ENCODE results near the gene PLCB1. TPM values are rescaled to one million over a fixed set of nuclear protein-coding genes. Genes with fewer than 3 reads are reported as not detected.

The PLCB1 gene
- total RNA-seq, 1 donor from 2014 or later: 10.8 TPM

DNA sequence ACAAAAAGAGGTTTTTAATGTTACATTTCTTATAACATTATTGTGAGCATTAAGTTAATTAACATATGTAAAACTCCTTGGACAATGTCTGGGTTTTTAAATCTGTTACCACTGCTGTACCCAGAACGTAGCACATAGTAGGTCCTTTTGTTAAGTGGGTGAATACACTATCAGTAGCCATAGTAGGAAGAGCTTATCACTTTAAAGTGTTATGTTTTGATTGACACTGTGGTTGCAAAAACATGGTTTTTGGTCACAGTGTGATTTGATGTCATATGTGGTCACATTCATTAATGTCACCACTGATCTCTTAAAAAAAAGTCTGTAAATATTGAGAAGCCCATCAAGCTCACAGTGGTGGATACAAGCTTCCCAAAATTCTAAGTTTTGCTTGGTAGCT lies 160.7 kb downstream of the PLCB1 start:
- no peak overlapping the region for H3K27ac Mint-ChIP-seq (ENCODE audit: unreplicated experiment)
- DNase-seq (ENCODE audit: low spot score): no peak
- H3K4me1 Mint-ChIP-seq (ENCODE audit: low read depth): peaks cover 8% of the 10 kb centered on the region
- no peak overlapping the region for H3K4me3 Mint-ChIP-seq (ENCODE audit: unreplicated experiment)
- H3K9me3 Mint-ChIP-seq (ENCODE audit: low read depth): no peaks in the 10 kb centered on the region
- H3K36me3 Mint-ChIP-seq (ENCODE audit: low read depth): no peaks in the 10 kb centered on the region
- H3K27me3 Mint-ChIP-seq (ENCODE audit: low read depth): peaks cover 4% of the 10 kb centered on the region
- TF ChIP-seq, protein P1, sequence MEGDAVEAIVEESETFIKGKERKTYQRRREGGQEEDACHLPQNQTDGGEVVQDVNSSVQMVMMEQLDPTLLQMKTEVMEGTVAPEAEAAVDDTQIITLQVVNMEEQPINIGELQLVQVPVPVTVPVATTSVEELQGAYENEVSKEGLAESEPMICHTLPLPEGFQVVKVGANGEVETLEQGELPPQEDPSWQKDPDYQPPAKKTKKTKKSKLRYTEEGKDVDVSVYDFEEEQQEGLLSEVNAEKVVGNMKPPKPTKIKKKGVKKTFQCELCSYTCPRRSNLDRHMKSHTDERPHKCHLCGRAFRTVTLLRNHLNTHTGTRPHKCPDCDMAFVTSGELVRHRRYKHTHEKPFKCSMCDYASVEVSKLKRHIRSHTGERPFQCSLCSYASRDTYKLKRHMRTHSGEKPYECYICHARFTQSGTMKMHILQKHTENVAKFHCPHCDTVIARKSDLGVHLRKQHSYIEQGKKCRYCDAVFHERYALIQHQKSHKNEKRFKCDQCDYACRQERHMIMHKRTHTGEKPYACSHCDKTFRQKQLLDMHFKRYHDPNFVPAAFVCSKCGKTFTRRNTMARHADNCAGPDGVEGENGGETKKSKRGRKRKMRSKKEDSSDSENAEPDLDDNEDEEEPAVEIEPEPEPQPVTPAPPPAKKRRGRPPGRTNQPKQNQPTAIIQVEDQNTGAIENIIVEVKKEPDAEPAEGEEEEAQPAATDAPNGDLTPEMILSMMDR (IDR thresholded peaks at IDR 0.05): no peak

DNA sequence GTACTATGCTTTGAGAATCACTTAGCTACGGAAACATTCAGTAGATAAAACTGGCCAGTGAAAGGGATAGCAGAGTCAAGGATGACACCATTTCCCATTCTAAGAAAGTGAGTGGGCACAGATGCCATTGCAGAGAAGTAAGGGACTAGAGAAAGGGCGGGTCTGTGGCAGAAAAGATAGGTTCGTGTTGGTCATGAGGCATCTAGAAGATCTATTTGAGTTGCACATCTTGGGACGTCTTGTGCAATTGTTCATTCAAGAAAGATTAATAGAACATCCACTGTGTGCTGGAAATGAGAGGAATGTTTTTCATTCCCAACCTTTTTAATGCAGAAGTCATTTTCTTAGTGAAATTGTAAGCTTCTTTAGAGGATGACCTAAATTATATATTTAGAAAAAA lies 161.7 kb downstream of the PLCB1 start:
- TF ChIP-seq, protein P1 (IDR thresholded peaks at IDR 0.05): no peak
- DNase-seq (ENCODE audit: low spot score): no peak
- no peaks in the 10 kb centered on the region for H3K9me3 Mint-ChIP-seq (ENCODE audit: low read depth)
- H3K4me3 Mint-ChIP-seq (ENCODE audit: unreplicated experiment): no peak overlapping the region
- H3K36me3 Mint-ChIP-seq (ENCODE audit: low read depth): no peaks in the 10 kb centered on the region
- H3K27me3 Mint-ChIP-seq (ENCODE audit: low read depth): peaks cover 4% of the 10 kb centered on the region
- H3K4me1 Mint-ChIP-seq (ENCODE audit: low read depth): peaks cover 8% of the 10 kb centered on the region
- H3K27ac Mint-ChIP-seq (ENCODE audit: unreplicated experiment): no peak overlapping the region

DNA sequence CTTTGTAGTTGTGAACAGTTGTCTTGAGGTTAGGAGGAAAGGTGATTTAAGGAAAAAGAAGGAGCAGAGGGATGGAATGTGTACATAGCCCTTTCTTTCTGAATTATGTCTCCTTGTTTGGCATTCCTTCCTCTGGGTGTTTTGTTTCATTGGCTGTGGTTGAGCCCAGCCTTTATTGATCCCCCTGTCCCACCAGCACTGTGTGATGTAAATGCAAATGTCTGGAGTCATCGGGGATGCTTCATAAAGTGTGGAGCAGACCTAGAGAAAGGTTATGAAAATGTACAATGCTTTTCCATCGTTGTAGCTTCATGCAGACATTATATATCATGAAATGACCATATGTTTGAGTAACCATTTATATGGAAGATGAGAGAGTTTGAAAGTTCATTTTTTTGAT lies 164.5 kb downstream of the PLCB1 start:
- peaks cover 8% of the 10 kb centered on the region for H3K4me1 Mint-ChIP-seq (ENCODE audit: low read depth)
- H3K27me3 Mint-ChIP-seq (ENCODE audit: low read depth): peaks cover 1% of the 10 kb centered on the region
- no peak overlapping the region for H3K4me3 Mint-ChIP-seq (ENCODE audit: unreplicated experiment)
- no peaks in the 10 kb centered on the region for H3K36me3 Mint-ChIP-seq (ENCODE audit: low read depth)
- TF ChIP-seq, protein P1 (IDR thresholded peaks at IDR 0.05): no peak
- no peaks in the 10 kb centered on the region for H3K9me3 Mint-ChIP-seq (ENCODE audit: low read depth)
- no peak for DNase-seq (ENCODE audit: low spot score)
- H3K27ac Mint-ChIP-seq (ENCODE audit: unreplicated experiment): no peak overlapping the region

DNA sequence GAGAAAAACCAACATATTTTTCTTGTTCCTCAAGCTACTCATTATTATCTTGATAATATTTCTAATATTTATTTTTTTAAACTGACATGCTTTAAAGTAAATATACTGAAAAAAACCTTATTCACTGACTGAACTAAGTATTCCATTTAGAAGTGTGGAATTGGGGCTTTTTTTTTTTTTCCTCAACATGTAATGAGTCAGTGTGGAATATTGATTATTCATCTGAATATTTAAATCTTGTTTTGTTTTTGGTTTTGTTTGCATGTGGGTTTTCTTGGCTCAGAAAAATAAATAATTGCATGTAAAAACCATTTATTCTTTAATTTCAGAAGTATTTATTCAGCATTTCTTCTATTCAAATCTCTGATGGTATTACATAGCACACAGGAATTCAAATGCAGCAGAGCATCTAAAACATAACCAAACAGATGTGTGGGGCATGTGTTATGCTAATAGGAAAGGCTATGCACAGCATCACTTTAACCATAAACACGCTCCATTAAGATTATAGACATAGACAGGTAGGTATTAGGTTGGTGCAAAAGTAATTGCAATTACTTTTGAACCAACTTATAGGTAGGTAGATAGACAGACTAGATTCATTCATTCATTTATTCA lies 166.5 kb downstream of the PLCB1 start:
- Mint-ChIP-seq H3K27me3 (ENCODE audit: low read depth) (peaks cover 1% of the 10 kb centered on the region), H3K4me3 (ENCODE audit: unreplicated experiment) (no peak overlapping the region), H3K4me1 (ENCODE audit: low read depth) (peaks cover 2% of the 10 kb centered on the region), H3K36me3 (ENCODE audit: low read depth) (no peaks in the 10 kb centered on the region), H3K9me3 (ENCODE audit: low read depth) (no peaks in the 10 kb centered on the region), H3K27ac (ENCODE audit: unreplicated experiment) (no peak overlapping the region)
- TF ChIP-seq, protein P1 (IDR thresholded peaks at IDR 0.05): no peak
- no peak for DNase-seq (ENCODE audit: low spot score)

DNA sequence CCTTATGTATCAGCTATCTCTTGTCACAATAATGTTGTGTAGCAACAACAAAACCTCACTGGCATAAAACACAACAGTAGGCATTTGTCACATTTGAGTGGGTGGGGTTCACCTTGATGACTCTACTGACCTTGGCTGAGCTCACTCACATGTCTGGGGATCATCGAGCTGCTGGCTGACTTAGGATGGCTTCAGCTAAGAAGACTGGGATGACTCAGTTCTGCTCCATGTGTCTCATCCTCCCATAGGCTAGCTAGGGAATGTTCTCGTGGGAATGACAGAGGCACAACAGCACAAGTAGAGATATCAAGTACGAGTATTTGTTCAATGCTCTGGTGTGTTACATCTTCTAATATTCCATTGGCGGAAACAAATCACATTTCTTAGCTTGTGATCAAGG lies 167.9 kb downstream of the PLCB1 start:
- peaks cover 1% of the 10 kb centered on the region for H3K27me3 Mint-ChIP-seq (ENCODE audit: low read depth)
- no peaks in the 10 kb centered on the region for H3K4me1 Mint-ChIP-seq (ENCODE audit: low read depth)
- DNase-seq (ENCODE audit: low spot score): no peak
- H3K4me3 Mint-ChIP-seq (ENCODE audit: unreplicated experiment): no peak overlapping the region
- no peak overlapping the region for H3K27ac Mint-ChIP-seq (ENCODE audit: unreplicated experiment)
- TF ChIP-seq, protein P1 (IDR thresholded peaks at IDR 0.05): no peak
- no peaks in the 10 kb centered on the region for H3K36me3 Mint-ChIP-seq (ENCODE audit: low read depth)
- H3K9me3 Mint-ChIP-seq (ENCODE audit: low read depth): no peaks in the 10 kb centered on the region

All from chondrocyte (in vitro differentiated cells).